H1 (cell line): ENCODE data around the gene PREX1. TPM values are rescaled to one million over a fixed set of nuclear protein-coding genes. Genes with fewer than 3 reads are reported as not detected.

Experiments used
- FOSL1 ChIP-seq: IDR thresholded peaks from 2 replicates; pipeline ENCODE4 v1.6.1; 2011; ENCODE audit warnings: mild to moderate bottlenecking, low read depth, low read length, moderate library complexity; ENCODE audit not compliant: insufficient read depth
- KDM5A ChIP-seq: fragments of 200-600 bp; IDR thresholded peaks from 2 replicates; pipeline ENCODE4 v1.7.1; 2012; ENCODE audit warnings: mild to moderate bottlenecking, low read length, inconsistent platforms, mixed read lengths
- POLR2AphosphoS5 ChIP-seq: IDR thresholded peaks from 2 replicates; pipeline ENCODE4 v1.6.1; 2011; ENCODE audit warnings: low read depth, low read length
- SIX5 ChIP-seq: IDR thresholded peaks from 2 replicates; pipeline ENCODE4 v1.6.1; 2011; ENCODE audit warnings: mild to moderate bottlenecking, low read depth, low read length
- TCF12 ChIP-seq: IDR thresholded peaks from 2 replicates; pipeline ENCODE4 v1.6.1; 2011; ENCODE audit warnings: low read depth, mild to moderate bottlenecking, low read length
- polyA plus RNA-seq, 7 experiments: library from polyadenylated mRNA; depleted of rRNA in 3 of 7; stranded (reverse) in 5 of 7; unstranded in 2 of 7; fragments of >200 nt in 5 of 7; fragments of 200-250 nt in 2 of 7; gene quantifications; 1 replicate in 5 of 7; 2 replicates in 1 of 7; 4 replicates in 1 of 7; pipeline versions ENCODE4 v1.2.1 to v1.2.3, GENCODE V29; 2011 to 2013; ENCODE audit warnings: missing spikeins in 2 of 7, mixed read lengths in 2 of 7
- total RNA-seq: library from RNA; stranded (reverse); fragmentation: NEBNext Ultra II Directional; extraction: Animal tissue kit (Norgen Biotek cat#: 25700); gene quantifications from 2 replicates; pipeline ENCODE4 v1.2.1, GENCODE V29; 2021
- TF ChIP-seq, protein P1 (sequence below), 3 experiments: IDR thresholded peaks; 1 replicate in 2 of 3; 2 replicates in 1 of 3; pipeline versions ENCODE4 v1.5.1 to v1.6.1; 2011; ENCODE audit warnings: low read length in 3 of 3, mild to moderate bottlenecking in 3 of 3, inconsistent platforms in 2 of 3, low read depth in 1 of 3, moderate library complexity in 1 of 3; ENCODE audit not compliant: insufficient read depth in 1 of 3; ENCODE audit errors: control extremely low read depth in 1 of 3
- TF ChIP-seq, protein P2 (sequence below): IDR thresholded peaks from 2 replicates; pipeline ENCODE4 v1.6.1; 2012; ENCODE audit warnings: inconsistent platforms

Gene PREX1
- total and polyA plus RNA-seq, 2 of the 8 experiments (the other 6 are each of a cell fraction or from before 2014, with no cell fraction given): 10.7 to 12.8 TPM

- TF ChIP-seq POLR2AphosphoS5: no peak
- TF ChIP-seq, protein P1, sequence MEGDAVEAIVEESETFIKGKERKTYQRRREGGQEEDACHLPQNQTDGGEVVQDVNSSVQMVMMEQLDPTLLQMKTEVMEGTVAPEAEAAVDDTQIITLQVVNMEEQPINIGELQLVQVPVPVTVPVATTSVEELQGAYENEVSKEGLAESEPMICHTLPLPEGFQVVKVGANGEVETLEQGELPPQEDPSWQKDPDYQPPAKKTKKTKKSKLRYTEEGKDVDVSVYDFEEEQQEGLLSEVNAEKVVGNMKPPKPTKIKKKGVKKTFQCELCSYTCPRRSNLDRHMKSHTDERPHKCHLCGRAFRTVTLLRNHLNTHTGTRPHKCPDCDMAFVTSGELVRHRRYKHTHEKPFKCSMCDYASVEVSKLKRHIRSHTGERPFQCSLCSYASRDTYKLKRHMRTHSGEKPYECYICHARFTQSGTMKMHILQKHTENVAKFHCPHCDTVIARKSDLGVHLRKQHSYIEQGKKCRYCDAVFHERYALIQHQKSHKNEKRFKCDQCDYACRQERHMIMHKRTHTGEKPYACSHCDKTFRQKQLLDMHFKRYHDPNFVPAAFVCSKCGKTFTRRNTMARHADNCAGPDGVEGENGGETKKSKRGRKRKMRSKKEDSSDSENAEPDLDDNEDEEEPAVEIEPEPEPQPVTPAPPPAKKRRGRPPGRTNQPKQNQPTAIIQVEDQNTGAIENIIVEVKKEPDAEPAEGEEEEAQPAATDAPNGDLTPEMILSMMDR (IDR thresholded peaks at IDR 0.05; ENCODE audit: control extremely low read depth in 1 of 3, insufficient read depth in 1 of 3, low read depth in 1 of 3, low read length in 3 of 3): no peak
- no peak for TF ChIP-seq FOSL1
- TF ChIP-seq SIX5: no peak
- TF ChIP-seq TCF12: no peak
- no peak for TF ChIP-seq KDM5A
- TF ChIP-seq, protein P2, sequence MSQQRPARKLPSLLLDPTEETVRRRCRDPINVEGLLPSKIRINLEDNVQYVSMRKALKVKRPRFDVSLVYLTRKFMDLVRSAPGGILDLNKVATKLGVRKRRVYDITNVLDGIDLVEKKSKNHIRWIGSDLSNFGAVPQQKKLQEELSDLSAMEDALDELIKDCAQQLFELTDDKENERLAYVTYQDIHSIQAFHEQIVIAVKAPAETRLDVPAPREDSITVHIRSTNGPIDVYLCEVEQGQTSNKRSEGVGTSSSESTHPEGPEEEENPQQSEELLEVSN: no peak
These were observed 197.9 kb downstream of the PREX1 start (continued) for GRCh38 chr20:48629960-48630315.
